Measurements from ENCODE around the gene COX7C.
"Not testable (repeated sequence)": the region's sequence is repeated elsewhere in the genome, so short reads cannot be mapped to it uniquely, and the experiment has no call there.

The COX7C gene

DNA sequence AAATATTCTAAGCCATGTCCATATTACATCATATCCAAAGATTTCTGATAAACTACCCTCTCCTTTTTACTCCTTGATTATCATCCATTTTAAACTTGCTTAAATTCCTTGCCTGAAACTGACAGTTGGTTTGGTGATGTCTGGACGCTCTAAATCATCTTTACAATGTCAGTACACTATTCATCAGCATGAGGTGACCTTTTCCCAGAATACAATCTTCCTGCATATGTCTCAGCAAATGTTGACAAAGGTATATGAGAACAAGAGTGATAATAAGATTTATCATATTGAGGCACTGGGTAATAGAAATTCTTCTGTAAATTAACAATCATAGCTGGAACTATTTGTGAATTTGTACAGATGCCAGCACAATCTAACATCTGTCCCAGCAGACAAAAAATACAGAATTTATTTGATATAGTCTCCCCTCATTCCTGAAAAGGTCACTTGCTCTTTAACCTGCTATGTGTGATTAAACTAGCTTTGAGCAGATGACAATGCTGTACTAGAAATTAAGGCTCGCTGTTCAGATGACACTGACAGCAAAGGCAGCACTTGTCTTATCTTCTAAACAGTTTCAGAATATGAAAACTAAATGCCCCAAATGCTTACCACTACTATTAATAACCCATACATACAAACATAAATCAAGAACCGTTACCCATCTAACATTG, 32.2 kb downstream of the COX7C start:
- no peak for DNase-seq
- in situ Hi-C loops (cut with MboI; ENCODE audit: low pct_unique_long_range_greater_than_20kb, low sequenced_read_pairs): no loop called here

GRCh38 chr5:86660771-86661170, 43.0 kb downstream of the COX7C start:
- in situ Hi-C loops (cut with MboI; ENCODE audit: low pct_unique_long_range_greater_than_20kb, low sequenced_read_pairs); DNase-seq: not testable (repeated sequence)

- no peak for DNase-seq
- in situ Hi-C loops (cut with MboI; ENCODE audit: low pct_unique_long_range_greater_than_20kb, low sequenced_read_pairs): no loop called here
Measured at GRCh38 chr5:86664173-86664572, 46.4 kb downstream of the COX7C start.

DNA sequence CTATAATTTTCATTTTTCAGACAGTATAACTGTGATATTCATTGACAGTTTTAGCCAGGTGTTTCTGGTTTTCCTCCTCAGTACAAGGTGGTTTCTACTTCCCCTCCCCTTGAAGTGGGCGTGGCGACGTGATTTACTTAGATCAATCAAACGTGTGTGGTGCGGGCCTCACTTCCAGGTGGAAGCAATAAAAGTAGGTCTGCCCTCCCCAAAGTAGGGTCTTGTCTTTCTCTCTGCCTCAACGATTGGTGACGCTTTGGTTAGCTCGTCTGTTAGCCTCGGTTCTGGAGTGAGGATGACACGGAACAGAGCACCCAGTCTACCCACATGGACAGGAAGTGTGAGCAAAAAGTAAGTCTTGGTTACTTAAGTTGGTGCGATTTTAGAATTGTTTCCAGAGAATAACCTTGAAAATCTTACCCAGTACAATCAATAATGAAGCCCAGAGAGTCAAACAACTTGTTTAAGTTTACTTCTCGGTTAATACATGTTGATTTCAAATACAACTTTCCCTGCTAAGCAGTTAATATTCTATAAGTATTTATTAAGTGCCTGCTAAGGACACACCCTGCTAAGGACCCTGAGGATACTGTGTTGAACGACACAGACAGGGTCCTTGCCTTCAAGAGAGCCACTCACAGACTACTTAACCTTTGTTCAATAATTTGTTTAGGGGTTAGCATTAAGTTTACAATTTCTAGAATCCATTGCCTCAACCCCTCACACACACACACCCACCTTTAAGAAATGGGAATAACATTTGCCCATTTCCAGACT, 48.4 kb downstream of the COX7C start:
- no peak for DNase-seq
- in situ Hi-C loops (cut with MboI; ENCODE audit: low pct_unique_long_range_greater_than_20kb, low sequenced_read_pairs): no loop called here

DNA sequence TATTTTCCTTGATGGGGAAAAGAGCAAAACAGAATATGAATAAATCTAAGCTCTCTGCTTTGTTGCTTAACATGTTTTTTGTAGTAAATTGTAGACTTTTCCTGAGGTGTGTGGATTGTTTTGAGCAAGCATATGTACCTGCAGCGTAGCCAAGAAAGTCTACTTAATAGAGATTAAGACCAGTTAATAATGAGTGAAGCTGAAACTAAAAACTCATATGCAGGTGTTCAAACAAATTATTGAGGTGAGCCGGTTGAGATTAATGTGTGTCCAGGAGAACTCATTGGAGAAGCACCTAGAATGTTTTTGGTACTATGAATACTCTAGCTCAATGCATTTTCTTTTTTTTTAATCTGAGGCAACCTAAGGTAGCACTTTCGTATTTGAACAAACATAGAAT, 49.2 kb downstream of the COX7C start:
- DNase-seq: no peak
- in situ Hi-C loops (cut with MboI; ENCODE audit: low pct_unique_long_range_greater_than_20kb, low sequenced_read_pairs): no loop called here

All from KBM-7 (cell line).